Left lobe of liver (tissue), 2 donors: ENCODE measurements around the gene SNX9. TPM values are rescaled to one million over a fixed set of nuclear protein-coding genes. Genes with fewer than 3 reads are reported as not detected.

ENCODE experiments used
- ATAC-seq: fragments of 200-7000 bp; cut with Tn5 transposase; one replicate; pipeline ENCODE4 v1.9.1; 2020; ENCODE audit warnings: mild to moderate bottlenecking, moderate library complexity
- DNase-seq: peaks from one replicate; pipeline ENCODE4 v3.0.0-alpha.2; 2020; ENCODE audit warnings: low spot score
- total RNA-seq: library from RNA; stranded (reverse); gene quantifications from one replicate; pipeline ENCODE4 v1.2.1, GENCODE V29; 2021
- donor health status: DM: no; HTN: no; CAD: no; lungs with moderate emphysema.
- donor health status: DM: no; HTN: yes; CAD: no.

Gene SNX9
- total RNA-seq, 1 donor from 2014 or later = 25.5 TPM

DNA sequence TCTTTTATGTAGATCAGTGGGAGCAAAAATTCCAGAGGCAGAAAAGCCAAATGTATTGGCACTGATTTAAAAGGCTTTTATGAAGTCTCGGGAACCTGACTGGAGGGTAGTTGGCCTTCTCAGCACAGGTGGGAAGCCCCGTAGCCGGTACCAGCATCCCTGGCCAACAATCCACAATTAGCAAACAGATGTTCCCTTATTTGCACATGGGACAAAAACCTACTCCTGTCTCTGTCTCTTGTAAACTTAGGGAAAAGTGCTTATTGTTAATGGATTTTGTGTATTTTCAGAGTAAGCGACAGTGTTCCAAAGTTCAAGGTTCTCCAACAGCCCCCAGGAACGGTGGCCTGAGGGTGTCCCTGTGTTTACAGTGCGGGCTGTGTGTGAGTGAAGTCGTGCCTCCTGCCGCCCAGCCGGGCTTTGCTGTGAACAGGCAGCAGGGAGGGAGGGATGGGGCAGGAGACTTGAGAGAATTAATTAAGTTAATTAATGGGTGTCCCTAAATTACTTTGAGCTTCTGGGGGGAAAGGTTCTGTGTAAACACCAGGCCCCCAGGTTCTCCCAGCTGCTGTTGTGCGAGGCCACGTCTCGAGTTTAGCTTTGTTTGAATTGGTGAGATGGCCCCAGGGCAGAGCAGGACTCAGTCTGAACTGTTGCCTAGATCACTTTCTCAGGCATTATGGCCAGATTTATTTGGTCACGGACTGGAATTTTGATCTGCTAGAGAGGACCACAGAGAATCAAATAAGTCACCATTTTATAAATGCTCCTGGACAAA, 162.5 kb downstream of the SNX9 start:
- ATAC-seq = peak; percentile 19
- no peak for DNase-seq

GRCh38 chr6:157987788-157988699, 165.0 kb downstream of the SNX9 start:
- no peak for DNase-seq
- no peak for ATAC-seq

- no peak for DNase-seq
- no peak for ATAC-seq
Measured at GRCh38 chr6:157988700-157989063, 165.6 kb downstream of the SNX9 start.

DNA sequence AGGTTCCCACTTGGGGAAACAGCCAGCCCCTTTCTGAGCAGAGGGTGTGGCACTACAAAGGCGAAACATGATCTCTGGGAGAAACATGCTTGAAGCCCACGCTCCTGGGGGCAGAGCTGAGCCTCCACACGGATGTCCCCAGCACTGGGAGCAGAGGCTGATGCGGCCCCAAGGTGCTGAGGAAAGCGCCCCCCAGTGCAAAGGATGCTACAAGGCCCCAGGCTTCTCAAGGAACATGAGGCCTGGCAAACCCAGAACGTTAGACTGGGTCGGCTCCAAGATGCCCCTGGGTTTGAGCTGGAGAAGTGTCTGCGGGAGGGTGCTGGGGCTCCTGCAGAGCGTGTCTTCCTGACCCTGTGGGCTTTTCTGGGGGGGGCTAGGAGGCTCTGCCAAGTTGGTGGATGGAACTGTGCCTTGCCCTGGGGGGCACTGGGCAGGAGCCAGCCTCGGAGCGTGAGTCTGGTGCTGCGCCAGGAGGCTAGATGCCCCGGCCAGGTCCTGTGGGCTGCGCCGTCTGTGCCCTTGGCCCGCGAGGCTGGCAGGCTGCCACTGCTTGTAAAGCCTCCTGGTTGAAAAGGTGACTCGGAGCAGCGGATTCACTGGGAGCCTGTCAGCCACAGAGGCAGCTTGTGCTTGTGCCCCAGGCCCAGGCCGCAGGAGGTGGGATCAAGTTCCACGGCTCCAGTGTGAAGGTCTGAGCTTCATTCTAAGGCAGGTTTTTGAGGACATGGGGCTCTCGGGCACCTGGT, 166.7 kb downstream of the SNX9 start:
- ATAC-seq (peak; percentile 77), DNase-seq (peak; percentile 87)

- DNase-seq (no peak), ATAC-seq (no peak)
Measured at GRCh38 chr6:157990321-157991066, 167.4 kb downstream of the SNX9 start.

DNA sequence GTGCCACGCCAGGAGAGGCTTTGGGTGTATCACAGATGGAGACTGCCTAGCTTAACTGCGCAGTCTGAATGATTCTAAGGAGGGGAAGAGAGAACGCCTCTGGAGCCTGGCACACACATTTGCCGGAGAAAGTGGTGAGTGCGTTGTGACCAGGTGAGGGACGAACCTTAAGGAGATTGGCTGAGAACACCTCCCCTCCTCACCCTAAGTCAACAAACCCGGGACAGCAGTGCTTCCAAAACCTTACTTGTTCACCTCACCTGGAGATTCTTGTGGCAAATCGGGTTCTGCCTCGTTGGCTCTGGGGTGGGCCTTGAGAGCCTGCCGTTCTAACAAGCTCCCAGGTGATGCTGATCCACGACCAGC, 168.0 kb downstream of the SNX9 start:
- DNase-seq (no peak), ATAC-seq (no peak)

GRCh38 chr6:157993076-157993475, 170.0 kb downstream of the SNX9 start:
- ATAC-seq = no peak
- no peak for DNase-seq

DNA sequence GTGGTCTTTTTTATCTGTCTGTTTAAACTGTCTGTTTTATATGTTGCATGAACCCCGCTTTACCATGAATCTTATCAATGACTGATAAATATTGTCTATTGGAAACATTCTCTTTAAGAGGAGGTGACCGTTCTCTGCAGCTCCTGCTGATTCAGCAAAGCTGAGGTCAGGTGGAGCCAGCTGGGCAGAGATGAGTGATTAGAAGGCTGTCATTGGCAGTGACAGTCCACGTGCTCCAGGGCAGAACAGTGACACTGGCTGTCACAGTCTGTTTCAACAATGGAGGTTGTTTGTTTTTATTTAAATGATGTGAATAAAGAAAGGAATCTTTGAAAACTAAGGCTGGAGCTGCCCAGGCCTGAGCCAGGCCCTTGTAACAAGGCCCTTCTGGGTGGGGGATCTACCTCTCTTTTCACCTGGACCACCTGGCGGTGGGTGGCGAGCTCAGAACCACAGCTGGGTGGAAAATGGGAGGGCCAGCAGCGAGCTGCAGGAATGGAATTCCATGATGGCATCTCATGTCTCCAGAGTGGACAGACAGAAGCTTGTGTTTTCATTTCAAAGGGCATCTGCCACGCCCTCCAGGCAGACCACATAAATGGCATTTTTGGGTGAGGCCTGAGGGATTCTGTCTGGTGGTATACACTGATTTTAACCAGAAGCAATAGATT, 171.2 kb downstream of the SNX9 start:
- DNase-seq (no peak), ATAC-seq (peak; percentile 57)

Other genes starting within 250 kb of the SNX9 start
- gene SYNJ2, start 158.6 kb downstream of the SNX9 start, total RNA-seq = 5.5 TPM